ENCODE data around the gene GON7.

GON7 gene

DNA sequence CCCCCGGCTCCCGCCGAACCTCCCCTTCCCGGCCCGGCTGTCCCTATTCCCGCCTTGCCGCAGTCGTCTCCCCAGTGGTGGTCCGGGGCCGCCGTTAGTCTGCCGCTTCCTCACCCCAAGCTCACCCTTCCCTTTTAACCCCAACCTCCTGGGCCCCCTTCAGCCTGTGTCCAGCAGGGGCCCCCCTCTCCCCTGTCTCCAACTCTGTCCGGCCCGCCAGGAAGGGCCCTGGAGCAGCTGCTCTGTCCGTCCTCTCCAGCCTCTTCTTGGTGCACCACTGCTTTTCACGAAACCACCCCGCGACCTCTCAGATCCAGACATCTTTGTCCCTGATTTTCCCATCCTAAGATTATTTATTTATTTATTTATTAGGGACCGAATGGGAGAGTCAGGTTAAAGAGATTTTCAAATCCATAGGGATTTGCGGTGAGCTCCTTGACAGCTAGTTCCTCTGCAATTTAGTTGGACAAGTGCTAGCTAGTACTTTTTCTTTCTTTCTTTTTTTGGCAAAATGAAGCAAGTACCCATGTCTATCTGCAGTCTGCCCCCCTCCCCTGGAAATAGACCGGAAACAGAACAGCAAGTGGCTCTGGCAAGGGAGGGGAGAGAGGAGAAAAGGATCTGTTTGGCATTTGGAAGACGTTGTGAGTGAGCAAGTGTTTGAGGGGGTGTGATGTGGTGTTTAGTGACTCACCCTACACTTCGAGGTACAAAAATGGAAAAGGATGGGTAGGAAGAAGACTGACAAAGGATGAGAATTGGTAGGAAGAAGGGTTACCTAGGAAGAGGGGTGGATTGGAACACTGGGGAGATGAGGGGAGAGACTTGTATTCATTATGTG is 823 bp upstream of the GON7 start:
- Mint-ChIP-seq H3K4me1 (peaks cover 20% of the 10 kb centered on the region), H3K27ac (peak overlapping the region; percentile 6 to 72 (median 61)), H3K36me3 (ENCODE audit: low read depth) (peaks cover 14% of the 10 kb centered on the region), H3K9me3 (no peaks in the 10 kb centered on the region), H3K27me3 (ENCODE audit: low read depth) (no peaks in the 10 kb centered on the region), H3K4me3 (peak overlapping the region; percentile 83 to 100 (median 98))
- peak in 2 of 3 experiments; percentile 24 to 56 for TF ChIP-seq CTCF (IDR thresholded peaks at IDR 0.05; ENCODE audit: unreplicated experiment in 3 of 3)

DNA sequence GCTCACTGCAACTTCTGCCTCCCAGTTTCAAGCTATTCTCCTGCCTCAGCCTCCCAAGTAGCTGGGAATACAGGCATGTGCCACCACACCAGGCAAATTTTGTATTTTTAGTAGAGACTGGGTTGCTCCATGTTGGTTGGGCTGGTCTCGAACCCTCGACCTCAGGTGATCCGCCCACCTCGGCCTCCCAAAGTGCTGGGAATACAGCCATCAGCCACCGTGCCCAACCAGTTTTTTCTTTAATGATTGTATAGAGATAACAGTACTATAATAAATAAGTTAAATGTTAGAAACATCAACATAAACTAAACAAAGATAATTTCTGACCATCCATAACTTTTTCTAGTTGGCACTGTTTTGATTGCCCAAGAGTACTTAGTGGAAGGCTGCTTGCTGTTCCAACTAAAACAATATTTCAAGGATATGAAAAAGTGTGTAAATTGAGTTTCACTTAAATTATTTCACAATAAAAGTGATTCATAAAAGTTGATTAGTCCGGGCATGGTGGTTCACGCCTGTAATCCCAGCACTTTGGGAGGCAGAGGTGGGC is 5.6 kb downstream of the GON7 start:
- no peak for TF ChIP-seq CTCF (IDR thresholded peaks at IDR 0.05; ENCODE audit: unreplicated experiment in 3 of 3)
- no peaks in the 10 kb centered on the region for H3K27me3 Mint-ChIP-seq (ENCODE audit: low read depth)
- H3K4me3 Mint-ChIP-seq, result no peak overlapping the region
- H3K36me3 Mint-ChIP-seq (ENCODE audit: low read depth), result peaks cover 10% of the 10 kb centered on the region
- H3K4me1 Mint-ChIP-seq, result peaks cover under 1% of the 10 kb centered on the region
- no peaks in the 10 kb centered on the region for H3K9me3 Mint-ChIP-seq
- H3K27ac Mint-ChIP-seq, result no peak overlapping the region

DNA sequence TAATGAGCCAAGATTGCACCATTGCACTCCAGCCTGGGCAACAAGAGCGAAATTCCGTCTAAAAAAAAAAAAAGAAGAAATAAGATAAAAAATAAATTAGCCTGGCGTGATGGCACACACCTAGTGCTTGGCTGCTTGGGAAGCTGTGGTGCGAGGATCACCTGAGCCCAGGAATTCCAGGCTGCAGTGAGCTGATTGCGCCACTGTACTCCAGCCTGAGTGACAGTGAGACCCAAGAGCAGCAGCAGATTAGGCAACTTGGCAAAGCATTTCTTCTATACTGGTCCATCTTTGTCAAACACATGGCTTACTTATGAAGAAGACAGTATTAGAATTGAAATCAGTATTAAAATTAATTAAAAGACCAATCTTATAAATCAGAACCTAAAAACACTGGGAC is 6.3 kb downstream of the GON7 start:
- H3K9me3 Mint-ChIP-seq, result no peaks in the 10 kb centered on the region

GRCh38 chr14:93199031-93199430 is 7.8 kb downstream of the GON7 start:
- TF ChIP-seq CTCF (IDR thresholded peaks at IDR 0.05; ENCODE audit: unreplicated experiment in 3 of 3), result no peak
- Mint-ChIP-seq H3K4me1 (no peaks in the 10 kb centered on the region), H3K9me3 (no peaks in the 10 kb centered on the region), H3K36me3 (ENCODE audit: low read depth) (peaks cover 6% of the 10 kb centered on the region), H3K27ac (no peak overlapping the region), H3K4me3 (no peak overlapping the region), H3K27me3 (ENCODE audit: low read depth) (no peaks in the 10 kb centered on the region)

More for the DNA sequence above, 6.3 kb downstream of the GON7 start:
- Mint-ChIP-seq H3K27me3 (ENCODE audit: low read depth) (no peaks in the 10 kb centered on the region), H3K4me3 (no peak overlapping the region), H3K27ac (no peak overlapping the region), H3K4me1 (no peaks in the 10 kb centered on the region), H3K36me3 (ENCODE audit: low read depth) (peaks cover 10% of the 10 kb centered on the region)
- no peak for TF ChIP-seq CTCF (IDR thresholded peaks at IDR 0.05; ENCODE audit: unreplicated experiment in 3 of 3)

GRCh38 chr14:93195316-93195999 is 11.4 kb downstream of the GON7 start:
- no peaks in the 10 kb centered on the region for H3K27me3 Mint-ChIP-seq (ENCODE audit: low read depth)
- H3K36me3 Mint-ChIP-seq (ENCODE audit: low read depth), result peaks cover 3% of the 10 kb centered on the region
- H3K4me1 Mint-ChIP-seq, result no peaks in the 10 kb centered on the region
- no peak for TF ChIP-seq CTCF (IDR thresholded peaks at IDR 0.05; ENCODE audit: unreplicated experiment in 3 of 3)
- no peak overlapping the region for H3K27ac Mint-ChIP-seq
- no peaks in the 10 kb centered on the region for H3K9me3 Mint-ChIP-seq
- no peak overlapping the region for H3K4me3 Mint-ChIP-seq

Measured in nephron (organoid).